Progenitor cell of endocrine pancreas (in vitro differentiated cells): ENCODE results near the gene CDK19. TPM values are rescaled to one million over a fixed set of nuclear protein-coding genes. Genes with fewer than 3 reads are reported as not detected.
"Not testable (repeated sequence)": the region's sequence is repeated elsewhere in the genome, so short reads cannot be mapped to it uniquely, and the experiment has no call there.

ENCODE experiments used
- DNase-seq: peaks from one replicate; pipeline ENCODE4 v3.0.0; 2021; ENCODE audit warnings: low spot score; ENCODE audit not compliant: unreplicated experiment
- H3K27ac Mint-ChIP-seq: 2 replicates; pipeline ENCODE4 v1.8.0; 2021; ENCODE audit warnings: mild to moderate bottlenecking, moderate library complexity, mixed read lengths
- H3K27me3 Mint-ChIP-seq: 2 replicates; pipeline ENCODE4 v1.8.0; 2021; ENCODE audit warnings: mixed read lengths
- H3K36me3 Mint-ChIP-seq: 2 replicates; pipeline ENCODE4 v1.8.0; 2022; ENCODE audit warnings: mixed read lengths; ENCODE audit not compliant: insufficient read depth
- H3K4me1 Mint-ChIP-seq: 2 replicates; pipeline ENCODE4 v1.8.0; 2021; ENCODE audit warnings: low read depth, mixed read lengths
- H3K4me3 Mint-ChIP-seq: 2 replicates; pipeline ENCODE4 v1.8.0; 2021; ENCODE audit warnings: low read depth, mild to moderate bottlenecking, moderate library complexity, mixed read lengths
- H3K9me3 Mint-ChIP-seq: 2 replicates; pipeline ENCODE4 v1.8.0; 2021; ENCODE audit warnings: low read depth, mixed read lengths
- CTCF ChIP-seq: fragments of 200-600 bp; sonication (generic); IDR thresholded peaks from one replicate; pipeline ENCODE4 v1.5.0; 2021; ENCODE audit warnings: antibody characterized with exemption, mild to moderate bottlenecking; ENCODE audit not compliant: unreplicated experiment
- total RNA-seq: library from RNA; stranded (reverse); gene quantifications from 2 replicates; pipeline ENCODE4 v1.2.1, GENCODE V29; 2021

Gene CDK19
- total RNA-seq, 1 donor from 2014 or later = 26.2 TPM

- H3K9me3 Mint-ChIP-seq = peaks cover 3% of the 10 kb centered on the region
- DNase-seq = no peak
- no peaks in the 10 kb centered on the region for H3K36me3 Mint-ChIP-seq
- no peak overlapping the region for H3K4me3 Mint-ChIP-seq
- H3K27ac Mint-ChIP-seq = no peak overlapping the region
- H3K27me3 Mint-ChIP-seq = no peaks in the 10 kb centered on the region
- no peak for TF ChIP-seq CTCF
- H3K4me1 Mint-ChIP-seq = no peaks in the 10 kb centered on the region
Measured at GRCh38 chr6:110587328-110587727, 227.9 kb downstream of the CDK19 start.

- Mint-ChIP-seq H3K27ac (no peak overlapping the region), H3K9me3 (peaks cover 12% of the 10 kb centered on the region), H3K4me1 (no peaks in the 10 kb centered on the region), H3K27me3 (no peaks in the 10 kb centered on the region), H3K36me3 (no peaks in the 10 kb centered on the region), H3K4me3 (no peak overlapping the region)
- no peak for DNase-seq
- TF ChIP-seq CTCF = no peak
Measured at GRCh38 chr6:110581679-110582078, 233.6 kb downstream of the CDK19 start.

- not testable (repeated sequence) for H3K4me3 Mint-ChIP-seq, H3K27ac Mint-ChIP-seq, H3K9me3 Mint-ChIP-seq
Measured at GRCh38 chr6:110577596-110578167, 237.6 kb downstream of the CDK19 start.

GRCh38 chr6:110575925-110576463, 239.3 kb downstream of the CDK19 start:
- Mint-ChIP-seq H3K27me3 (no peaks in the 10 kb centered on the region), H3K4me3 (no peak overlapping the region), H3K9me3 (peaks cover 9% of the 10 kb centered on the region), H3K27ac (no peak overlapping the region), H3K36me3 (no peaks in the 10 kb centered on the region), H3K4me1 (peaks cover 10% of the 10 kb centered on the region)
- no peak for TF ChIP-seq CTCF
- DNase-seq = no peak

More at GRCh38 chr6:110577596-110578167, 237.6 kb downstream of the CDK19 start:
- not testable (repeated sequence) for DNase-seq, H3K36me3 Mint-ChIP-seq, H3K4me1 Mint-ChIP-seq, H3K27me3 Mint-ChIP-seq

GRCh38 chr6:110574817-110575216, 240.5 kb downstream of the CDK19 start:
- no peak for TF ChIP-seq CTCF
- DNase-seq = no peak
- Mint-ChIP-seq H3K27me3 (no peaks in the 10 kb centered on the region), H3K4me3 (no peak overlapping the region), H3K9me3 (peaks cover 9% of the 10 kb centered on the region), H3K27ac (no peak overlapping the region), H3K4me1 (peaks cover 10% of the 10 kb centered on the region), H3K36me3 (no peaks in the 10 kb centered on the region)

- no peak overlapping the region for H3K4me3 Mint-ChIP-seq
- H3K4me1 Mint-ChIP-seq = peaks cover 10% of the 10 kb centered on the region
- no peaks in the 10 kb centered on the region for H3K27me3 Mint-ChIP-seq
- peak overlapping the region; percentile 57 for H3K27ac Mint-ChIP-seq
- peaks cover 3% of the 10 kb centered on the region for H3K9me3 Mint-ChIP-seq
- DNase-seq = no peak
- no peaks in the 10 kb centered on the region for H3K36me3 Mint-ChIP-seq
- TF ChIP-seq CTCF = no peak
Measured at GRCh38 chr6:110573537-110573936, 241.7 kb downstream of the CDK19 start.
